Spleen (tissue), 11 donors: Measurements from ENCODE around the gene EDIL3. TPM values are rescaled to one million over a fixed set of nuclear protein-coding genes. Genes with fewer than 3 reads are reported as not detected.
"Not testable (repeated sequence)": the region's sequence is repeated elsewhere in the genome, so short reads cannot be mapped to it uniquely, and the experiment has no call there.

Experiments used
- DNase-seq: peaks from one replicate; pipeline ENCODE4 v3.0.0-alpha.2; 2020
- H3K27ac ChIP-seq, 8 donors: fragments of 200-600 bp; sonication (generic) in 7 of 8; 1 replicate in 4 of 8; 2 replicates in 4 of 8; pipeline versions ENCODE4 v1.5.0 to v1.8.0; 2016 to 2021; ENCODE audit warnings: inconsistent platforms in 4 of 8, mild to moderate bottlenecking in 4 of 8, moderate library complexity in 1 of 8
- H3K27me3 ChIP-seq, 7 donors: fragments of 200-600 bp; sonication (generic) in 6 of 7; replicated peaks in 1 of 7; 1 replicate in 4 of 7; 2 replicates in 3 of 7; pipeline versions ENCODE4 v1.5.0 to v1.8.0; 2016 to 2021; ENCODE audit warnings: inconsistent platforms in 3 of 7, mild to moderate bottlenecking in 1 of 7
- H3K36me3 ChIP-seq, 6 donors: fragments of 200-600 bp; sonication (generic) in 5 of 6; 1 replicate in 4 of 6; 2 replicates in 2 of 6; pipeline versions ENCODE4 v1.5.0 to v1.8.0; 2016 to 2021; ENCODE audit warnings: inconsistent platforms in 2 of 6
- H3K4me1 ChIP-seq, 6 donors: fragments of 200-600 bp; sonication (generic) in 5 of 6; 1 replicate in 3 of 6; 2 replicates in 3 of 6; pipeline versions ENCODE4 v1.5.0 to v1.8.0; 2016 to 2021; ENCODE audit warnings: inconsistent platforms in 3 of 6
- H3K4me3 ChIP-seq, 8 donors: fragments of 200-600 bp; sonication (generic) in 7 of 8; 1 replicate in 4 of 8; 2 replicates in 4 of 8; pipeline versions ENCODE4 v1.5.0 to v1.8.0; 2016 to 2021; ENCODE audit warnings: inconsistent platforms in 4 of 8, mild to moderate bottlenecking in 4 of 8, moderate library complexity in 2 of 8
- H3K9me3 ChIP-seq, 8 donors: fragments of 200-600 bp; sonication (generic) in 7 of 8; 1 replicate in 4 of 8; 2 replicates in 4 of 8; pipeline versions ENCODE4 v1.5.0 to v1.8.0; 2016 to 2021; ENCODE audit warnings: inconsistent platforms in 4 of 8
- CTCF ChIP-seq, 11 experiments: fragments of 200-600 bp in 7 of 11; fragments of 450-650 bp in 4 of 11; sonication (generic) in 4 of 11; IDR thresholded peaks in 8 of 11; conservative IDR thresholded peaks in 3 of 11; 1 replicate in 7 of 11; 2 replicates in 4 of 11; pipeline versions ENCODE4 v1.4.0 to v1.8.0; 2016 to 2021; ENCODE audit warnings: antibody characterized with exemption in 11 of 11, inconsistent platforms in 4 of 11, mild to moderate bottlenecking in 1 of 11
- POLR2A ChIP-seq, 3 donors: fragments of 450-650 bp; IDR thresholded peaks; one replicate each; pipeline ENCODE4 v1.5.1; 2017; ENCODE audit warnings: antibody characterized with exemption in 3 of 3, mild to moderate bottlenecking in 1 of 3
- POLR2AphosphoS5 ChIP-seq, 3 donors: sonication (generic); formaldehyde crosslinking; IDR thresholded peaks; one replicate each; pipeline ENCODE4 v1.5.1; 2017; ENCODE audit warnings: antibody characterized with exemption in 3 of 3
- WGBS, 5 donors: extraction: QIAGEN DNeasy Blood & Tissue Kit in 3 of 5; methylation state at CpG; one replicate each; pipeline versions ENCODE4 v1.1.5 to v1.1.7; 2013 to 2018; 5-methylcytosine and 5-hydroxymethylcytosine counted together
- intact Hi-C: fragments of 100-400 bp; cut with DNase I; formaldehyde crosslinking; loops from one replicate; pipeline ENCODE4 v1.15.0; 2023; ENCODE audit warnings: low total_unique reads
- polyA plus RNA-seq, 3 donors: library from polyadenylated mRNA; stranded (reverse); fragments of 200-250 nt; gene quantifications; one replicate each; pipeline ENCODE4 v1.2.1, GENCODE V29; 2013
- total RNA-seq, 7 donors: library from RNA; depleted of rRNA in 3 of 7; stranded (reverse); fragments of >200 nt in 3 of 7; fragmentation: NEBNext Ultra II Directional in 4 of 7; extraction: Animal tissue kit (Norgen Biotek cat#: 25700) in 4 of 7; gene quantifications; one replicate each; pipeline versions ENCODE4 v1.1.0 to v1.2.1, GENCODE V29; 2016 to 2021
- donor health status: healthy with polysubstance abuse.
- donor health status: DM: no; HTN: no; CAD: no; lungs with moderate emphysema.
- donor health status: DM: no; HTN: no; CAD: no.
- donor health status: Bipolar disorder and iron deficiency.
- donor health status: healthy.
- donor health status: DM: no; HTN: no; CAD: no.
- donor health status: DM: yes; HTN: yes; CAD: no.

EDIL3 gene
- total and polyA plus RNA-seq, 10 donors = 0.61 to 2.9 (median 2.1) TPM

- H3K27me3 ChIP-seq = no peaks in the 10 kb centered on the region
- no peak for DNase-seq
- no peak overlapping the region for H3K4me3 ChIP-seq
- TF ChIP-seq POLR2A (IDR thresholded peaks at IDR 0.05) (no peak), CTCF (IDR thresholded peaks at IDR 0.05 in 8 of 11, conservative IDR thresholded peaks at IDR 0.05 in 3 of 11) (no peak)
- WGBS, 5 donors = 75 to 85% (median 78%) methylated on average over 4 of the region's 4 CpGs
- no peaks in the 10 kb centered on the region for H3K9me3 ChIP-seq
- no peak overlapping the region for H3K27ac ChIP-seq
- no peaks in the 10 kb centered on the region for H3K36me3 ChIP-seq
- no peaks in the 10 kb centered on the region for H3K4me1 ChIP-seq
- intact Hi-C loops = no loop called here
Observed at GRCh38 chr5:84298628-84299027, 86.1 kb downstream of the EDIL3 start.

- H3K36me3 ChIP-seq, H3K9me3 ChIP-seq, H3K4me1 ChIP-seq, DNase-seq, intact Hi-C loops, H3K27ac ChIP-seq, H3K27me3 ChIP-seq, H3K4me3 ChIP-seq: not testable (repeated sequence)
- 54 to 71% (median 66%) methylated on average over 4 of the region's 4 CpGs for WGBS, 5 donors
Observed at GRCh38 chr5:84297641-84298040, 87.0 kb downstream of the EDIL3 start.

- Histone ChIP-seq H3K36me3 (no peaks in the 10 kb centered on the region), H3K27me3 (no peaks in the 10 kb centered on the region), H3K27ac (no peak overlapping the region), H3K9me3 (no peaks in the 10 kb centered on the region), H3K4me1 (no peaks in the 10 kb centered on the region), H3K4me3 (no peak overlapping the region)
- no peak for TF ChIP-seq CTCF (IDR thresholded peaks at IDR 0.05 in 8 of 11, conservative IDR thresholded peaks at IDR 0.05 in 3 of 11)
- TF ChIP-seq POLR2AphosphoS5 (IDR thresholded peaks at IDR 0.05) = no peak
- no peak for TF ChIP-seq POLR2A (IDR thresholded peaks at IDR 0.05)
- intact Hi-C loops = no loop called here
- no peak for DNase-seq
- WGBS, 5 donors = 72 to 84% (median 73%) methylated on average over 14 of the region's 14 CpGs
Observed at GRCh38 chr5:84292788-84293653, 91.7 kb downstream of the EDIL3 start.

- no peak for DNase-seq
- WGBS, 5 donors = 88 to 98% (median 91%) methylated on average over 1 of the region's 1 CpG
- intact Hi-C loops = no loop called here
- Histone ChIP-seq H3K4me1 (no peaks in the 10 kb centered on the region), H3K27ac (no peak overlapping the region), H3K9me3 (no peaks in the 10 kb centered on the region), H3K36me3 (no peaks in the 10 kb centered on the region), H3K4me3 (no peak overlapping the region), H3K27me3 (no peaks in the 10 kb centered on the region)
- TF ChIP-seq POLR2AphosphoS5 (IDR thresholded peaks at IDR 0.05) (no peak), CTCF (IDR thresholded peaks at IDR 0.05 in 8 of 11, conservative IDR thresholded peaks at IDR 0.05 in 3 of 11) (no peak), POLR2A (IDR thresholded peaks at IDR 0.05) (no peak)
Observed at GRCh38 chr5:84292000-84292642, 92.6 kb downstream of the EDIL3 start.
